ENCODE results near the gene MPZL2. TPM values are rescaled to one million over a fixed set of nuclear protein-coding genes. Genes with fewer than 3 reads are reported as not detected.

The MPZL2 gene
- total RNA-seq, 1 donor from 2014 or later = 2.3 TPM

- Histone ChIP-seq H3K36me3 (no peaks in the 10 kb centered on the region), H3K4me1 (no peaks in the 10 kb centered on the region), H3K27me3 (peaks cover 30% of the 10 kb centered on the region), H4K20me1 (ENCODE audit: low read depth) (no peaks in the 10 kb centered on the region), H3K9ac (no peak overlapping the region), H3K4me2 (no peak overlapping the region), H3K27ac (no peak overlapping the region), H3F3A (ENCODE audit: low read depth) (no peaks in the 10 kb centered on the region), H3K9me3 (ENCODE audit: low read depth) (no peaks in the 10 kb centered on the region), H2AFZ (replicated peaks) (peak overlapping the region; percentile 37), H3K4me3 (no peak overlapping the region), H3K79me2 (ENCODE audit: low read depth) (no peaks in the 10 kb centered on the region)
- no peak for DNase-seq (ENCODE audit: low spot score)
- Mint-ChIP-seq H3K9me3 (no peaks in the 10 kb centered on the region), H3K4me1 (no peaks in the 10 kb centered on the region), H3K27me3 (ENCODE audit: insufficient read depth, low read depth) (no peaks in the 10 kb centered on the region), H3K36me3 (no peaks in the 10 kb centered on the region), H3K4me3 (no peak overlapping the region), H3K27ac (no peak overlapping the region)
- TF ChIP-seq EZH2 (IDR thresholded peaks at IDR 0.05) (no peak), EZH2phosphoT487 (IDR thresholded peaks at IDR 0.05) (no peak), CTCF (IDR thresholded peaks at IDR 0.05) (no peak)
Measured at GRCh38 chr11:118295199-118295598, 31.1 kb upstream of the MPZL2 start.

- TF ChIP-seq CTCF (IDR thresholded peaks at IDR 0.05) (no peak), EZH2 (IDR thresholded peaks at IDR 0.05) (no peak), EZH2phosphoT487 (IDR thresholded peaks at IDR 0.05) (no peak)
Measured at GRCh38 chr11:118294053-118294452, 30.0 kb upstream of the MPZL2 start.

DNA sequence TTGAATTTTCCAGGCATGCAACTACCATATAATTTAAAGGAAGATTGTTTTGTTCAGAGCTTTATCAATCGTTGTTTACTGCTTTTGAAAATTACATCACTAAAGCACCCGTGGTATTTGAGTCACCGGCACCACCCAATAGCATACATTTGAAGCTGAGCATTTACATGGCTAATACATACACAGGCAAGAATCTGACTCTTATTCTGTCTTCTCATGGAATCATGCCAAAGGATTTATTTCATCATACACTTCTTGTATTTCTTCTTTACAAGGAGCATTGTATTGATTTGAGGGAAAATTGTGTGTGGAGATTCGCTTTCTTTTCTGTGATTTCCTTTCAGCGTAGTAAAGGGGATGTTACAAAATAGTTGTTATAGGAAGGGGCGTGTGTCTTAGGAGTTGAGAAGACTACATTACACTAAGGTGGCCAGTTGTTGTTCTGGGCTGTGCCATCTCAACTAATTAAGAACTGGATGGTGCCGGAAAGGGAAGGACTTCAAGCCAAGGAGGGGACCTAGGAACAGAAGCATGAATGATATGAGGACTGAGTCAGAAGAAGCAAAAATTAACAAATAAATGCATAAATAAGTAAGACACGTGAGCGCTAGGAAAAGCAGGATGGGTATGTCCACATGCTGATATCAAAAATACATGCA is 27.5 kb upstream of the MPZL2 start:
- Histone ChIP-seq H3K4me3 (no peak overlapping the region), H3K4me2 (no peak overlapping the region), H2AFZ (replicated peaks) (no peak overlapping the region), H3K9ac (no peak overlapping the region), H3K27ac (no peak overlapping the region), H3K79me2 (ENCODE audit: low read depth) (no peaks in the 10 kb centered on the region), H3F3A (ENCODE audit: low read depth) (no peaks in the 10 kb centered on the region), H4K20me1 (ENCODE audit: low read depth) (no peaks in the 10 kb centered on the region), H3K9me3 (ENCODE audit: low read depth) (no peaks in the 10 kb centered on the region), H3K27me3 (peaks cover 42% of the 10 kb centered on the region), H3K4me1 (no peaks in the 10 kb centered on the region), H3K36me3 (no peaks in the 10 kb centered on the region)
- no peaks in the 10 kb centered on the region for H3K4me1 Mint-ChIP-seq
- H3K27ac Mint-ChIP-seq = no peak overlapping the region
- no peak for DNase-seq (ENCODE audit: low spot score)
- TF ChIP-seq EZH2phosphoT487 (IDR thresholded peaks at IDR 0.05) (no peak), CTCF (IDR thresholded peaks at IDR 0.05) (no peak), EZH2 (IDR thresholded peaks at IDR 0.05) (no peak)
- H3K4me3 Mint-ChIP-seq = no peak overlapping the region
- no peaks in the 10 kb centered on the region for H3K9me3 Mint-ChIP-seq
- no peaks in the 10 kb centered on the region for H3K27me3 Mint-ChIP-seq (ENCODE audit: insufficient read depth, low read depth)
- H3K36me3 Mint-ChIP-seq = no peaks in the 10 kb centered on the region

More at GRCh38 chr11:118294053-118294452, 30.0 kb upstream of the MPZL2 start:
- Histone ChIP-seq H3K9me3 (ENCODE audit: low read depth) (no peaks in the 10 kb centered on the region), H4K20me1 (ENCODE audit: low read depth) (no peaks in the 10 kb centered on the region), H3K4me2 (no peak overlapping the region), H3K27ac (no peak overlapping the region), H3K36me3 (no peaks in the 10 kb centered on the region), H3K4me3 (no peak overlapping the region), H2AFZ (replicated peaks) (no peak overlapping the region), H3F3A (ENCODE audit: low read depth) (no peaks in the 10 kb centered on the region), H3K79me2 (ENCODE audit: low read depth) (no peaks in the 10 kb centered on the region), H3K4me1 (no peaks in the 10 kb centered on the region), H3K27me3 (peaks cover 30% of the 10 kb centered on the region), H3K9ac (no peak overlapping the region)
- Mint-ChIP-seq H3K27ac (no peak overlapping the region), H3K36me3 (no peaks in the 10 kb centered on the region), H3K9me3 (no peaks in the 10 kb centered on the region), H3K4me3 (no peak overlapping the region), H3K27me3 (ENCODE audit: insufficient read depth, low read depth) (no peaks in the 10 kb centered on the region), H3K4me1 (no peaks in the 10 kb centered on the region)
- no peak for DNase-seq (ENCODE audit: low spot score)

Measured in neural progenitor cell (in vitro differentiated cells).